NCI-H748 (cell line): Measurements from ENCODE around the gene OR2T35.
"Not testable (repeated sequence)": the region's sequence is repeated elsewhere in the genome, so short reads cannot be mapped to it uniquely, and the experiment has no call there.

Source experiments
- DNase-seq: peaks from one replicate; lab custom pipeline; 2025; ENCODE audit not compliant: unreplicated experiment; lab: John Stamatoyannopoulos, UW

OR2T35 gene

GRCh38 chr1:248645178-248645577 is at the start of gene OR2T35:
Gene OR2T35 (minus strand): TSS chr1:248645278. CDS start chr1:248639258, 6,020 bp downstream.
- not testable (repeated sequence) for DNase-seq

GRCh38 chr1:248691567-248692155 is 46.6 kb upstream of the OR2T35 start:
- no peak for DNase-seq

- no peak for DNase-seq
Observed at GRCh38 chr1:248688527-248689298, 43.6 kb upstream of the OR2T35 start.

GRCh38 chr1:248686815-248687214 is 41.7 kb upstream of the OR2T35 start:
- peak; percentile 20 for DNase-seq

- no peak for DNase-seq
Observed at GRCh38 chr1:248681651-248682050, 36.6 kb upstream of the OR2T35 start.

- DNase-seq: no peak
Observed at GRCh38 chr1:248670003-248670402, 24.9 kb upstream of the OR2T35 start.

GRCh38 chr1:248663453-248664328 is 18.6 kb upstream of the OR2T35 start:
- DNase-seq: not testable (repeated sequence)

- not testable (repeated sequence) for DNase-seq
Observed at GRCh38 chr1:248656797-248657196, 11.7 kb upstream of the OR2T35 start.

- DNase-seq: not testable (repeated sequence)
Observed at GRCh38 chr1:248655354-248655753, 10.3 kb upstream of the OR2T35 start, which contains the start of gene OR2T27. Gene OR2T27 (minus strand): TSS chr1:248655528. CDS start chr1:248650884, 4,644 bp downstream.

- DNase-seq: not testable (repeated sequence)
Observed at GRCh38 chr1:248648770-248649536, 3.9 kb upstream of the OR2T35 start.

- DNase-seq: not testable (repeated sequence)
Observed at GRCh38 chr1:248642971-248643651, 2.0 kb downstream of the OR2T35 start.

- not testable (repeated sequence) for DNase-seq
Observed at GRCh38 chr1:248641583-248641982, 3.5 kb downstream of the OR2T35 start.

- not testable (repeated sequence) for DNase-seq
Observed at GRCh38 chr1:248640906-248641305, 4.2 kb downstream of the OR2T35 start.

- not testable (repeated sequence) for DNase-seq
Observed at GRCh38 chr1:248639652-248640051, 5.4 kb downstream of the OR2T35 start.

- not testable (repeated sequence) for DNase-seq
Observed at GRCh38 chr1:248636612-248637011, 8.5 kb downstream of the OR2T35 start.

- not testable (repeated sequence) for DNase-seq
Observed at GRCh38 chr1:248634991-248635390, 10.1 kb downstream of the OR2T35 start, which contains the start of gene OR2T11. Gene OR2T11 (minus strand): TSS chr1:248635091. CDS start chr1:248627128, 7,963 bp downstream.

GRCh38 chr1:248631354-248632008 is 13.6 kb downstream of the OR2T35 start:
- no peak for DNase-seq

- no peak for DNase-seq
Observed at GRCh38 chr1:248630551-248630950, 14.5 kb downstream of the OR2T35 start.
